GM12891 (cell line): ENCODE data around the gene BOD1L1.

ENCODE experiments used
- POLR2A ChIP-seq: IDR thresholded peaks from 2 replicates; pipeline ENCODE4 v1.6.1; 2011; ENCODE audit warnings: low read depth, low read length, control low read depth
- SPI1 ChIP-seq: IDR thresholded peaks from 2 replicates; pipeline ENCODE4 v1.6.1; 2011; ENCODE audit warnings: low read depth, low read length, control low read depth

DNA sequence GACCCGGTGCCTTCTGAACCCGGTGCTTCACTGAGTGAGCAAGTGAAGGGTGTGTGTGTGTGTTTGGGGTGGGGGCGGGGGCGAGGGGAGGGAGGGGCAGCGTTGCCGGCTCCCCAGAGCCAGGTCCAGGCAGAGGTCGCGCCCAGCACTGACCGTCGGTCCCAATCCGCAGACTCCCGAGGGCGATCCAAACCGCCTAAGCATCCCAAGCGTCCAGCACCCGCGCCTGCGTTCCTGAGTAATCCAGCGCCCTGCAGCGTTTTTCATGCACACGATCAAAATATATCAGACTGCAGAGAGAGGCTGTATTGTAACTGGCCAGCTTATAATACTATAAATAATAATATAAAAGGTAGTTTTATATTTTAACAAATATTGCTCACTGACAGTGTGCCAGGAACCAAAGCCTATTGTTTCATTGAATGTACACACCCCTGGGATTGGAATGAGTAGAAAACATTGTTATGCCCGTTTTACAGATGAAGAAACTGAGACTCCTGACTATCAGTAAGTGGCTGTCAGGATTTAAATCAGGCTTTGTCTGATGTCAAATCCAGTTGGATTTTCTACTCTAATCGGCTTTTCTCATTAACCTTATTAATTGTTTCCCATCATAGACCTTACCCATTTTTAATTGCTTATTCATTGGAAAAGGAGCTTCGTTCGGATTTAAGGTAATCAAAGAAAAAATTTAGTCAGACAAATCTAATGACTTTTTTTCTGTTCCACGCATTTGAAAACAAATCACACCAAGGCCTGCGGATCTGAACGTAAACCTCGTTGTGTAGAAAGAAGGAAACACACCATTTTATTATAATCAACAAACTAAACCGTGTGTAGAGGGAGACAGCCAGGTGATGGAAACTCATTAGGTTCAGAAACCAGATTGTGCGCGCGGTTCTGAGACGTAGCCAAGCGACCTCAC lies 79.2 kb downstream of the BOD1L1 start:
- no peak for TF ChIP-seq SPI1
- no peak for TF ChIP-seq POLR2A
